GM10847 (cell line): ENCODE results near the gene TDRD1.

Experiments
- POLR2A ChIP-seq: IDR thresholded peaks from 2 replicates; pipeline ENCODE4 v1.6.1; 2011; ENCODE audit not compliant: insufficient read length; ENCODE audit errors: extremely low read depth

Gene TDRD1

GRCh38 chr10:114173603-114173920, 5.6 kb upstream of the TDRD1 start:
- no peak for TF ChIP-seq POLR2A

DNA sequence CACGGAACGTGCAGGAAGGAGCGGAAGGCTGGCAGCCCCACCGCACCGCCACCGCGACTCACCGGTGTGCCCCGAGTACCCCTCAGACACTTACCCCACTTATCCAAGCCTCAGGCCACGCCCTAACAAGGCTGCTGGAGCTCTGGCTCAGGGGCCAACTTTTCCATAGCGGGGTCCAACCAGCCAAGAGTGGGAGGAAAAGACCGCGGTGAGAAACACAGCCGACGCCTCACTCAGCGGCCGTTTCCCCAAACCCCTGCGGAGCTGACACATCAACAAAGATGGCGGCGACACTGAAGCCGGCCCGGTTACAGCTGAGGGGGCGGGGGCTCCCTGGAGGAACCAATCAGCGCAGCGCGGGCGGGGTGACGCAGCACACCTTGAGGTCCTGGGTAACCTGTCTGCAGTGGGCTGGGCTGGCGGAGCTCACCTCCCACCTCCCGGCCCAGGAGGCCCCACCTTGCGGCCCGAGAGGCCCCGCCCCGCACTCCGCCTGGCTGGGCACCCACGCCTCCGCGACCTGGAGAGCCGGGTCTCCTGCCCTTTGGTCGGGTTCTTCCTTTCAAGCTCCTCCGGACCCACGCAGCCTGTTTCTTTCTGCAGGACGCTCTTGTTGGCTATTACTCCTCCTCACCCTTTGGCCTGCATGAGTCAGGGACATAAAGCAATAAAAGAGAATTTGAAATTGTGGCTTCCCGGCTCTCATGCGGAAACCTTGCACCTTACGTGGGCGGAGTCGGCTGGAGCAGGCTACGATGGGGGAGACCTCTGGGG, 5.0 kb upstream of the TDRD1 start, which contains the start of gene CCDC186:
Gene CCDC186, minus strand, starts transcription at position 283 of the 774 bp plus-strand sequence. CDS start 10,935 bp downstream, outside the sequence.
- peak; percentile 73 for TF ChIP-seq POLR2A

GRCh38 chr10:114174695-114175188, 4.4 kb upstream of the TDRD1 start:
- TF ChIP-seq POLR2A: no peak

GRCh38 chr10:114175667-114176066, 3.5 kb upstream of the TDRD1 start:
- no peak for TF ChIP-seq POLR2A

DNA sequence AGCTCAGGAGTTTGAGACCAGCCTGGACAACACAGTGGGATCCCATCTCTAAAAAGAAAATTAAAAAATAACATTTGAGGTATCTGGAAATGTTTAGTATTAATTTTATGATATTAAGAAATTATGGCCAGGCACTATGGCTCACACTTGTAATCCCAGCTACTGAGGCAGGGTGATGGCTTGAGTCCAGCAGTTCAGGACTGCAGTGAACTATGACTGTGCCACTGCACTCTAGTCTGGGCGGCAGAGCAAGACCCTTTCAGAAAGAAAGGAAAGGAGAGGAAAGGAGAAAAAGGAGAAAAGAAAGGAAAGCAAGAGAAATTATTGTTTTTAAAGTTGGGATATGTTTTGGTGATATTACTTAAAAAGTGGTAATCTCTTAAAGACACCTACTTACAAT, 2.6 kb upstream of the TDRD1 start:
- no peak for TF ChIP-seq POLR2A

DNA sequence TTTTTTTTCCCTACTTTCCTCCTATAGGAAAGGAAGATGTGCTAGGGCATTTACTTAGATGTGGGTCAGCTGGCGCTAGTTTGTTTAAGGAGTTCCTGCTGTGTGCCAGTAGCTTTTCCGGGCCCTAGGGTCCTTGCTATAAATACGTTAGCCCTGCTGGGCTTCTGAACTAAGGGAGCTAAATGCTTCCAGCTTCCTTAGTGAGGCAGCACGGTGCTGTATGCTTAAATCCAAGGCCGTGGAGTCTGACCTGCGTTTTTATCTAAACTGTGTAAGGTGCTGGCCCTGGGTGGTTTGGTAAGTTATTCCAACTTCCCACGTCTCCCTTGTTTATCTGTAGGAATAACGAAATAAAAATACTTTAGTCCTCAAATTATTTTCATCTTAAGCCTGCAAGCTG, 594 bp downstream of the TDRD1 start:
- no peak for TF ChIP-seq POLR2A

DNA sequence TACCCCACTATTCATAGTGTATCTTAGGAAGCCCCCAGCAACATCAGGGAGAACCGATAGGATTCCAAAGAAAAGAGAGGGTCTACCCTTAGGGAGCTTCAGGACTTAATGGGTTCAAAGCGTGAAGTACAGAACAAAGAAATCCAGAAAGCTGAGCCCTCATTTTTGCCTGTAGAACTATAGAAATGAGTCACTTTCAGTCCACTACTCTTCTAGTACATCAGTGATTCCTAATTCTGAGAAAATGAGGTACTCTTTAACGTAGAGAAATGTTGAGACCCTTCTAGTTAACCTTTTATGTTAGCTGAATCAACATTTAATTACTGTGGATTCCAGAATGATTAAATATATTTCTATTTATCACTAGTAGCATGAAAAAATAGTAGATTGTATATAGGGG, 1.8 kb downstream of the TDRD1 start:
- TF ChIP-seq POLR2A: no peak

GRCh38 chr10:114181971-114182370, 2.8 kb downstream of the TDRD1 start:
- no peak for TF ChIP-seq POLR2A

GRCh38 chr10:114183563-114183962, 4.4 kb downstream of the TDRD1 start:
- TF ChIP-seq POLR2A: no peak

DNA sequence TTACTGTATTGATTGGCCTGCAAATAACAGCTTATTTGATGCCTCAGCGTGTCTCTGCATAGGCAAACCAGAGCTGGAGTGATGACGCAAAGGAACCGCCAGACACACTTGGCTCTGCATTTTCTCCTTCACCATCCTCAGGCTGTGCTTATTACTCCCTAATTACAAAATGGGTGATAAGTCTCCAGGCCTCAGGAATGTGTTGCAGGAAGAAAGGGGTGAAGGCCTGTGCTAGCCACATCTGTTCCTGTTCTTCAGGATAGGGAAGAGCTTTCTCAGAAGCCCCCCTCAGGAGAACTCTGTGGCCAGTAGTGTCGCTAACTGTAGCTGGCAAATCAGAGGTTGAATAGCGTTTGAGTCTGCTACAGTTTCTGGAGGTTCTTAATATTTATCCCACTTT, 5.1 kb downstream of the TDRD1 start:
- TF ChIP-seq POLR2A: no peak

- no peak for TF ChIP-seq POLR2A
Observed at GRCh38 chr10:114188001-114188400, 8.8 kb downstream of the TDRD1 start.

DNA sequence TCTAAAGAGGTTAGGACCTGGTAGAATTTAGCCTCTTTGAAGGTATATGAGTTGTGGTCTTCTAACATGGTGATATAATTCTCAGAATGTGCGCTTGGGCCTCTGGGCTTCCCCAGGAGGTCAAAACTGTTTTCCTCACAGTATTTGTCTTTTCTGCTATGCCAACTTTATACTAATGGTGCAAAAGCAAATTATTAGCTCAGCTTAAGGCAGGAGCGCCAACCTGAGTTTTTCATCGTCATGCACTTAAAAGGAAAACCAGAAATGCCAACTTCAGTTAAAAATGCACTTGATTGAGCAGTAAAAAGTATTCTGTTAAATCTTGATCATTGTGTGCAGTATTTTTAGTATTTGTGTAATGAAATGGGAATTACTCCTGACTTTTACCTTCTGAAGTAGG, 9.7 kb downstream of the TDRD1 start:
- TF ChIP-seq POLR2A: no peak

GRCh38 chr10:114189700-114190099, 10.5 kb downstream of the TDRD1 start:
- TF ChIP-seq POLR2A: no peak

DNA sequence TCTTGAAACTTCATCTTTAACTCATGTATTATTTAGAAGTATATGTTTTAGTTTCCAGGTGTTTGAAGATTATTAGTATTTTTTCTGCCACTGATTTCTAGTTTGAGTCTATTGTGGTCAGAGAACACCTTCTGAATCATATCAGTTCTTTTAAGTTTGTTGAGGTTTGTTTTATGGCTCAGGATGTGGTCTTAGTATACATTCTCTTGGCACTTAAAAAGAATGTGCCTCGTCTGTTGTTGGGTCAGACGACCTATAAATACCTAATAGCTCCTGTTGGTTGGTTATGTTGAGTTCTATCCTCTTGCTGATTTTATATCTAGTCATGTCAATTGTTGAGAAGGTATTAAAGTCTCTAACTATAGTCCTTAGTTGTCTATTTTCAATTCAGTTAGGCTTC, 15.9 kb downstream of the TDRD1 start:
- no peak for TF ChIP-seq POLR2A

DNA sequence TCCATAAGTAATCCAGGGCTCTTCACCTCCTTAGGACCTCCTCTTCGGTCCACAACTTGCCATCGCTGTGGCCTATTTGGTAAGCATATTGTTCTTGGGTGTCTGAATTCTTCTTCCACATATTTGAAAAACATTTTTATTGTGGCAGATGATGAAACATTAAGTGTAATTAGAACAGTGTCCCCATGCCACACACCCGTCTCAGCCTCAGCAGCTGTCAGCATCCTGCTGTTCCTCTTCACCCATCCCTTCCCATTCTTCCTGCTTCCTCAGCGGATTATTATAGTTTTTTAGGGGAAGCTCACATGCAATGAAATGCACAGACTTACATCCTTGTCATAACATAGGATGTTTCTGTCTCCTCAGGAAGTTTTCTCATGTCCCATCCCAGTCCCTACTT, 20.1 kb downstream of the TDRD1 start:
- no peak for TF ChIP-seq POLR2A

DNA sequence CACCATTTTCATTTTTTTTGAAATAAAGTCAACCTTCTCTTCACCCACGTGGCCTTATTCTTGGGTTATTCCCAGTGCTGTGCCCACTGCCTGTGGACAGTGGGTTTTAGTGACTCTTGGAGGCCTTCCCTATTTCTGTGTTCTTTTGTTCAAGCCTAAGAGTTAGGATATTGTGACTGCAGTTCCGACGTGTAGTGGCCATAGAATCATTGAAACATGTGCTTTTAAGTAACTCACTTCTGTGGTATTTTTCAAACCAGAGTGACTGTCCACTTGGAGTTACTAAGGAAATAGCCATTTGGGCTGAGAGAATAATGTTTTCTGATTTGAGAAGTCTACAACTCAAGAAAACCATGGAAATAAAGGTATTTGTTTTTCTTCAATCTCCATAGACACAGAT, 23.7 kb downstream of the TDRD1 start:
- no peak for TF ChIP-seq POLR2A

DNA sequence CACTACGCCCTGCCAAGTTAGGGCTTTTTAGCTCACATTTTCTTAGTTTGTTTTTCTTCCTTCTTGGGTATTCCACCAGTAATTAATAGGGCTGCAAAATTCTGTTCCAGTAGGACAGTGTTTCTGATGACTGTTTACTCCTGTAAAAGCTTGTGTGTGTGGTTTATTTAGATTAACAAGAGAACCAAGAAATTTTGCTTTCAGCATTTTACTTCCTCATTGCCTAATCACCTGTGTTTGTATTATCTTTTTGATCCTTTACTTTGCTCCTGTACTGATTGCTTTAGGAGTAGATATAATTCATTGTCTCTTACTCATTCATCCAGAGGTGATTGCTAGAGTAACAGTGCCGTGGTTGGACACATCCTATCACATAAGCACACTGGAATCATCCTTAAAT, 27.7 kb downstream of the TDRD1 start:
- no peak for TF ChIP-seq POLR2A

DNA sequence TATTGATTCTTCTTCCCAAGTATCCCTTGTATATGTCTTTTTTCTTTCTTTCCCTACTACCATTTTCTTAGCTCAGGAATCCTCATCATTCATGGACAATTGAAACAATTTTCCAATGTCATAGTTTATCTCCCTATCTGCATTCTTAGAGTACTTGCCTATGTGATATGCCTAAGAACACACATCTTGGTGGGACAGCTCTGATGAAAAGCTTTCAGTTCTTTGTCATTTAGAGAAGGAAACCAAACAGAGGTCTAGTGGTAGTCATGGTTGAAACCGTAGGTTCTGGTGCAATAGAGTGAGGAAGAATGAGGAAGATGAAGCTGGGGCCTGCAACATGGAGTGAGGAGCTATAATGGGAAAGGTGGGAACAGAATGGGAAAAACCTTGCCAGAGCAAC, 28.2 kb downstream of the TDRD1 start:
- no peak for TF ChIP-seq POLR2A

GRCh38 chr10:114208351-114208750, 29.2 kb downstream of the TDRD1 start:
- no peak for TF ChIP-seq POLR2A
